ENCODE results near the gene MFAP2.

GRCh38 chr1:16955186-16955585 lies 25.2 kb downstream of the MFAP2 start:
- TF ChIP-seq, protein P1, sequence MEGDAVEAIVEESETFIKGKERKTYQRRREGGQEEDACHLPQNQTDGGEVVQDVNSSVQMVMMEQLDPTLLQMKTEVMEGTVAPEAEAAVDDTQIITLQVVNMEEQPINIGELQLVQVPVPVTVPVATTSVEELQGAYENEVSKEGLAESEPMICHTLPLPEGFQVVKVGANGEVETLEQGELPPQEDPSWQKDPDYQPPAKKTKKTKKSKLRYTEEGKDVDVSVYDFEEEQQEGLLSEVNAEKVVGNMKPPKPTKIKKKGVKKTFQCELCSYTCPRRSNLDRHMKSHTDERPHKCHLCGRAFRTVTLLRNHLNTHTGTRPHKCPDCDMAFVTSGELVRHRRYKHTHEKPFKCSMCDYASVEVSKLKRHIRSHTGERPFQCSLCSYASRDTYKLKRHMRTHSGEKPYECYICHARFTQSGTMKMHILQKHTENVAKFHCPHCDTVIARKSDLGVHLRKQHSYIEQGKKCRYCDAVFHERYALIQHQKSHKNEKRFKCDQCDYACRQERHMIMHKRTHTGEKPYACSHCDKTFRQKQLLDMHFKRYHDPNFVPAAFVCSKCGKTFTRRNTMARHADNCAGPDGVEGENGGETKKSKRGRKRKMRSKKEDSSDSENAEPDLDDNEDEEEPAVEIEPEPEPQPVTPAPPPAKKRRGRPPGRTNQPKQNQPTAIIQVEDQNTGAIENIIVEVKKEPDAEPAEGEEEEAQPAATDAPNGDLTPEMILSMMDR (IDR thresholded peaks at IDR 0.05; ENCODE audit: control extremely low read depth in 1 of 3, insufficient read depth in 1 of 3, low read depth in 1 of 3, low read length in 3 of 3), result no peak
- no peak for TF ChIP-seq KDM1A (IDR thresholded peaks at IDR 0.05; ENCODE audit: borderline replicate concordance, low read length)
- no peak for TF ChIP-seq EZH2 (IDR thresholded peaks at IDR 0.05; ENCODE audit: low read depth, low read length, severe bottlenecking)
- TF ChIP-seq TAF1 (IDR thresholded peaks at IDR 0.05; ENCODE audit: low read depth, low read length), result no peak
- TF ChIP-seq SIX5 (IDR thresholded peaks at IDR 0.05; ENCODE audit: low read depth, low read length), result no peak
- TF ChIP-seq, protein P2, sequence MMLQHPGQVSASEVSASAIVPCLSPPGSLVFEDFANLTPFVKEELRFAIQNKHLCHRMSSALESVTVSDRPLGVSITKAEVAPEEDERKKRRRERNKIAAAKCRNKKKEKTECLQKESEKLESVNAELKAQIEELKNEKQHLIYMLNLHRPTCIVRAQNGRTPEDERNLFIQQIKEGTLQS (IDR thresholded peaks at IDR 0.05; ENCODE audit: insufficient read depth, low read depth, low read length), result no peak
- no peak for TF ChIP-seq POLR2A (IDR thresholded peaks at IDR 0.05; ENCODE audit: control extremely low read depth in 1 of 2, low read depth in 2 of 2, low read length in 2 of 2)
- no peak for TF ChIP-seq MAFK (IDR thresholded peaks at IDR 0.05; ENCODE audit: low read depth, low read length)
- no peak for TF ChIP-seq SP1 (IDR thresholded peaks at IDR 0.05; ENCODE audit: low read depth, low read length)
- TF ChIP-seq POLR2AphosphoS5 (IDR thresholded peaks at IDR 0.05; ENCODE audit: low read depth, low read length), result no peak
- no peak for TF ChIP-seq EGR1 (IDR thresholded peaks at IDR 0.05; ENCODE audit: borderline replicate concordance, low read depth, low read length)
- no peak for TF ChIP-seq RNF2 (IDR thresholded peaks at IDR 0.05; ENCODE audit: borderline replicate concordance, low read depth, low read length, missing control alignments, poor library complexity, severe bottlenecking)
- TF ChIP-seq TCF12 (IDR thresholded peaks at IDR 0.05; ENCODE audit: low read depth, low read length), result no peak
